ENCODE results near the gene TUB. TPM values are rescaled to one million over a fixed set of nuclear protein-coding genes. Genes with fewer than 3 reads are reported as not detected.

The TUB gene
- total RNA-seq (2021; fragmentation: NEBNext Ultra II Directional; extraction: Animal tissue kit (Norgen Biotek cat#: 25700)) (29.9 and 31.3 TPM in 2 replicates), polyA plus RNA-seq (2011; rRNA removed) (14.8 and 15.3 TPM in 2 replicates), polyA minus RNA-seq (2011; rRNA and poly(A)+ RNA removed) (29.7 and 37.5 TPM in 2 replicates)
- polyA plus RNA-seq (2011; cell fraction: cytosol; rRNA removed): 19.8 TPM
- polyA plus RNA-seq (2011; cell fraction: nucleus; rRNA removed): 34.3 TPM
- polyA plus RNA-seq (2012, experiment 1 of 2): 16.3 to 20.5 TPM (median 20.1 TPM) in 4 replicates
- 5.1 TPM for polyA plus RNA-seq (2012, experiment 2 of 2)
- polyA plus RNA-seq (2013, experiment 1 of 2): 12.3 TPM
- polyA plus RNA-seq (2013, experiment 2 of 2): 11.4 TPM
- polyA minus RNA-seq (2011; cell fraction: cytosol; rRNA and poly(A)+ RNA removed): 26.1 TPM
- 16.7 TPM for polyA minus RNA-seq (2011; cell fraction: nucleus; rRNA and poly(A)+ RNA removed)
- long read RNA-seq, experiment 1, partial matches to known transcripts: 4 of 22 reads
- long read RNA-seq, experiment 1, other reads (novel, unspliced or antisense): 18 of 22 reads
- long read RNA-seq, experiment 2, partial matches to known transcripts: 0 of 3 reads
- long read RNA-seq, experiment 2, other reads (novel, unspliced or antisense): 3 of 3 reads

GRCh38 chr11:8080674-8081590 is at the start of gene TUB:
Gene TUB (plus strand): TSS chr11:8081211. CDS start chr11:8081511, 300 bp downstream.
- peaks cover 0 to 18% (median 13%) of the 10 kb centered on the region in 4 experiments; a peak in 5 of 7 replicates for H3K27me3 ChIP-seq (replicated peaks in 1 of 4; ENCODE audit: control insufficient read depth in 3 of 4, extremely low read depth in 1 of 4, insufficient read depth in 3 of 4, low read length in 3 of 4)
- no peak for TF ChIP-seq SUZ12 (IDR thresholded peaks at IDR 0.05; ENCODE audit: low read length)
- TF ChIP-seq KDM1A (IDR thresholded peaks at IDR 0.05; ENCODE audit: borderline replicate concordance, low read length): peak; percentile 96
- 0 out of 2 replicates have a peak, but pooled peaks have one; percentile 51 for TF ChIP-seq GABPA (IDR thresholded peaks at IDR 0.05; ENCODE audit: borderline replicate concordance, insufficient read depth, low read length)
- TF ChIP-seq RBBP5 (IDR thresholded peaks at IDR 0.05; ENCODE audit: borderline replicate concordance, low read depth, low read length): 0 out of 2 replicates have a peak, but pooled peaks have one; percentile 33
- no peak; the same call in 1 of the 2 replicates for TF ChIP-seq PHF8 (conservative IDR thresholded peaks at IDR 0.05; ENCODE audit: low read depth, low read length)
- peak; percentile 16; the same call in 1 of the 2 replicates for TF ChIP-seq TAF1 (IDR thresholded peaks at IDR 0.05; ENCODE audit: low read depth, low read length)
- TF ChIP-seq KDM4A (IDR thresholded peaks at IDR 0.05; ENCODE audit: low read depth, low read length, severe bottlenecking): peak; percentile 76

More at GRCh38 chr11:8080674-8081590, at the start of gene TUB:
- peak within 1 kb of the TSS; percentile 60 for H4K8ac ChIP-seq (ENCODE audit: extremely low read depth, insufficient read depth, low read length)
- POLR2A ChIA-PET (ENCODE audit: partially characterized antibody): interaction anchor here (0.9 to 3.0 kb wide), 4 partner anchors 9 to 63 kb away, joined by 3 to 9 read pairs (median 4); no protein-coding TSS in a partner anchor
- H3K9ac ChIP-seq (replicated peaks in 1 of 4; ENCODE audit: extremely low read depth in 1 of 4, low read depth in 3 of 4, low read length in 3 of 4): peak within 1 kb of the TSS; percentile 25 to 59 (median 52); a peak in 6 of 7 replicates
- H3K9me3 ChIP-seq (ENCODE audit: insufficient read depth in 2 of 2, low read depth in 1 of 2, low read length in 1 of 2): no peaks in the 10 kb centered on the region
- 1% methylated on average over 34 of the region's 104 CpGs; no CpG with 5 or more reads in 1 of the 2 experiments for WGBS, 2 experiments (ENCODE audit: extremely low coverage in 1 of 2, insufficient coverage in 1 of 2, insufficient read length in 1 of 2, insufficient replicate concordance in 2 of 2, low coverage in 1 of 2, low lambda C conversion rate in 2 of 2, missing lambda C conversion rate in 1 of 2)
- peak within 1 kb of the TSS; percentile 43; the same call in 1 of the 2 replicates for H2BK12ac ChIP-seq (ENCODE audit: low read depth, low read length)
- H3K23ac ChIP-seq (ENCODE audit: insufficient read length): no peak within 1 kb of the TSS
- peak within 1 kb of the TSS; percentile 81 for H3K4ac ChIP-seq (replicated peaks; ENCODE audit: insufficient read length, low read depth, low read length)
- H3K79me2 ChIP-seq (ENCODE audit: control insufficient read depth in 1 of 2, insufficient read depth in 2 of 2, low read length in 2 of 2): peaks cover 0 to 10% of the 10 kb centered on the region in 2 experiments; a peak in 1 of 4 replicates
- peak within 1 kb of the TSS; percentile 96; the same call in 1 of the 2 replicates for H2BK15ac ChIP-seq (ENCODE audit: low read length)
- no peak within 1 kb of the TSS for H3K27ac ChIP-seq (ENCODE audit: low read depth, low read length)
- H3K4me3 ChIP-seq (ENCODE audit: extremely low read depth in 1 of 4, insufficient read depth in 2 of 4, low read depth in 3 of 4, low read length in 4 of 4): peak within 1 kb of the TSS; percentile 41 to 73 (median 51)
- peak within 1 kb of the TSS; percentile 43 for H2AK5ac ChIP-seq (ENCODE audit: low read depth, low read length)
- H2AFZ ChIP-seq (ENCODE audit: low read length): peak within 1 kb of the TSS; percentile 97
- no peak within 1 kb of the TSS for H3K56ac ChIP-seq (replicated peaks; ENCODE audit: insufficient read length, low read depth, low read length)
- no peak within 1 kb of the TSS for H2BK20ac ChIP-seq (ENCODE audit: low read length)
- peaks cover 10 to 46% (median 31%) of the 10 kb centered on the region in 4 experiments for H3K4me1 ChIP-seq (replicated peaks in 1 of 4; ENCODE audit: control insufficient read depth in 3 of 4, insufficient read depth in 4 of 4, low read length in 3 of 4)
- no peak within 1 kb of the TSS for H2BK5ac ChIP-seq (ENCODE audit: low read depth, low read length)
- peak within 1 kb of the TSS; percentile 85 for H3K18ac ChIP-seq (ENCODE audit: extremely low read depth, low read length)
- no peak within 1 kb of the TSS for H4K5ac ChIP-seq (ENCODE audit: insufficient read length, low read depth, low read length)
- no peak for FAIRE-seq
- peak within 1 kb of the TSS; percentile 69 for H4K91ac ChIP-seq (replicated peaks; ENCODE audit: insufficient read length, low read length)
- H3K14ac ChIP-seq (ENCODE audit: insufficient read length): peak within 1 kb of the TSS; percentile 11
- DNase-seq (ENCODE audit: low read depth in 1 of 2, low spot score in 2 of 2): peak in 1 of 2 experiments; percentile 77
- H3K4me2 ChIP-seq (ENCODE audit: insufficient read depth in 1 of 2, low read depth in 2 of 2, low read length in 2 of 2): peak within 1 kb of the TSS; percentile 82 to 83
- H4K20me1 ChIP-seq (replicated peaks in 1 of 2; ENCODE audit: control insufficient read depth in 1 of 2, insufficient read depth in 2 of 2, low read length in 2 of 2): peaks cover 2 to 18% of the 10 kb centered on the region in 2 experiments
- CTCF ChIA-PET (ENCODE audit: partially characterized antibody): interaction anchor here (0.6 to 30.2 kb wide), 12 partner anchors 9 to 112 kb away, joined by 3 to 1283 read pairs (median 6); no protein-coding TSS in a partner anchor
- no peaks in the 10 kb centered on the region for H3K36me3 ChIP-seq (ENCODE audit: control insufficient read depth in 2 of 4, insufficient read depth in 4 of 4, low read length in 3 of 4)
- peaks cover 10% of the 10 kb centered on the region; the same call in 1 of the 2 replicates for H3K23me2 ChIP-seq (ENCODE audit: low read depth, low read length)
- H3K79me1 ChIP-seq (ENCODE audit: low read depth, low read length): peaks cover 19% of the 10 kb centered on the region
- H2BK120ac ChIP-seq (replicated peaks; ENCODE audit: low read depth, low read length): no peak within 1 kb of the TSS
